GM12872 (cell line): ENCODE measurements around the gene TMPRSS6.

ENCODE experiments used
- CTCF ChIP-seq: IDR thresholded peaks from 3 replicates; pipeline ENCODE4 v1.5.1; 2011; ENCODE audit warnings: low read depth, mild to moderate bottlenecking, low read length, moderate library complexity; ENCODE audit not compliant: insufficient read depth

Gene TMPRSS6

DNA sequence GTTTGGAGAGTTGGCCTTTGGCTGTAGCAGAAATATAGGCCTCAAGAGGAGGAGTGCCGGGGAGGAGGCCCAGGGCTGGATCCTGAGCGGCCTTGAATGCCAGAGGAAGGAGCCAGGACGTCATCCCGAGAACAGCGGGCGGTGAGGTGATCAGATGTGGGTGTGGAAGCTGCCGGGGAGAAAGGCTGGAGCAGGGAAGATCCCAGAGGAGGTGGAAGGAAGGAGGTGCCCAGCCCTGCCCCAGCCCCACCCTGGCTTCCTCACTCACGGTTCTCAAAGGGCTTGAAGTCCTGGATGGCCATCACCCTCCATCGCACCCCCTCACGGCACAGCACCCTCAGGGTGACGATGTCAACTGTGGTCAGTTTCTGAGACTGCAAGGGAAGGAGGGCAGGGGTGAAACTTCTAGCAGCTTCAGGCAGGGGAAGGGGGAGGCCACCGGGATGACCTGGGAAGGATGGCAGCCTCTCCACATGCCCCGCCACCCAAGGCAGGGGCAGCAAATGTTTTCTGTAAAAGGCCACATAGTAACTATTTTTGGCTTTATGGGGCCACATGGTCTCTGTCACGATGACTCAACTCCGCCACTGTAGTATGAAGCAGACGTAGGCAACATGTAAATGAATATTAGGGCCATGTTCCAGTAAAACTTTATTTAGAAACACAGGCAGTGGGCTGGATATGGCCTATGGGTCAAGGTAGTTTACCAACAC, 29.5 kb upstream of the TMPRSS6 start:
- no peak for TF ChIP-seq CTCF

DNA sequence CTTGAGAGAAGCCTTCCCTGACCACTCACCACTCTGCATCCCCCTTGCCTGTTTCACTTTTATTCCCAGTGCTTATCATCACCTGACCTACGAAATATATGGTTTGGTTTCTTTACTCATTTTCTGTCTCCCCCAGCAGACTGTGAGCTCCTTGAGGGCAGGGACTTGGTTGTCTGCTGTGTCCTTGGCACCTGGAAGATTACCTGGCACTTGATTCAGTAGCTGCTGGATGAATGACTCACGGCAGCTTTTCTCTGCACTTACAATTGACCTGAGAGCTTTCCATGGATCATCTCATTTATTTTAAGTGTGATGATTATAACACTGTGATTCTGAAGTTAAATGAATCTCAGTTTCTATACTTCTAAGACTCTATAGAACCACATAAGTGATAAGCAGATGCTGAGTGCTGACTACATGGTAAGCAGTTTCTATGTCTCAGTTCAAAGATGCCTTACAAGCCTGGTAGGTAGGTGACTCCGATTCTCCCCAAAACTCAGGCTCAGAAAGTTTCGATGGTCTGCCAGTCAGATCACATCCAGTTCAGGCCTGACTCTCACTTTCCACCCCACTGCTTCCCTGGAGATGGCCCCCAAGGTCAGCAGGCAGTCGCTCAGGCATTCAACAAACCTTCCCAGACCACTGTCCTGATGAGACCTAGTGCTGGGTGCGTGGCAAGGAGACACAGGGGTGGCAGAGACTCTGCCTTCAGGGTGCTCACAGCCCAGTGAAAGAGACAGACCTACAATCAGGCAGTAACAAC, 28.6 kb upstream of the TMPRSS6 start:
- TF ChIP-seq CTCF: no peak

- TF ChIP-seq CTCF: no peak
Observed at GRCh38 chr22:37137131-37137530, 27.6 kb upstream of the TMPRSS6 start.

GRCh38 chr22:37135023-37135422, 25.5 kb upstream of the TMPRSS6 start:
- no peak for TF ChIP-seq CTCF

DNA sequence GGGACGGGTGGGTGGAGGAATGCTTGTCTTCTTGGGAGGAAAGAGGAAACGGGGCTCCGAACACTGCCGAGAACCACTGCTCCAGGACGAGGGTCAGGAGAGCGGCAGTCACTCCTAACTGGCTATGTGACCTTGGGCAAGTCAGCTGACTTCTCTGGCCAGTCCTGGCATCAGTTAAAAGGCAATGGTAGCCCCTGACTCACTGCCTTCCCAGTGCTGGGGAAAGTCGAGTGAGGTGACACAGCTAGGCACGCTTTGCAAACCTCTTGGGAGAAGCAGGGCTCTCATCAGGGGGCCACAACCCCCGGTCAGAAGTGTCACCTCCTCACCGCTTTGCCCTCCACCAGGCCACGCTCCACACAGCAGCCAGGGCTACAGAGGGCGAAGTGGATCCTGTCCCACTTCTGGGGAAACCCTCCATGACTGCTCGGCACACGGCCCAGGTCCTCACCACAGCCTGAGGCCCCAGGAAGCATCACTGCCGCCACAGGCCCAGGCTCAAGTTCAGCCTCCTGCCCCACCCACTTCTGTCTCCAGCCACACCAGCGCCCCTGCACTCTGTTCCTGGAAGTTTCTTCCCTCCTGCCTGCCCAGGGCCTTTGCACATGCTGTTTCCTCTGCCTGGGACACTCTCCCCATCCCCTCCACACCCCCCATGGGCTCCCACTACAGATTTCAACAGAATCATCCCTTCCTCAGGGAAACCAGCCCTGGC, 23.9 kb upstream of the TMPRSS6 start:
- no peak for TF ChIP-seq CTCF

- TF ChIP-seq CTCF: no peak
Observed at GRCh38 chr22:37132773-37133172, 23.3 kb upstream of the TMPRSS6 start.

DNA sequence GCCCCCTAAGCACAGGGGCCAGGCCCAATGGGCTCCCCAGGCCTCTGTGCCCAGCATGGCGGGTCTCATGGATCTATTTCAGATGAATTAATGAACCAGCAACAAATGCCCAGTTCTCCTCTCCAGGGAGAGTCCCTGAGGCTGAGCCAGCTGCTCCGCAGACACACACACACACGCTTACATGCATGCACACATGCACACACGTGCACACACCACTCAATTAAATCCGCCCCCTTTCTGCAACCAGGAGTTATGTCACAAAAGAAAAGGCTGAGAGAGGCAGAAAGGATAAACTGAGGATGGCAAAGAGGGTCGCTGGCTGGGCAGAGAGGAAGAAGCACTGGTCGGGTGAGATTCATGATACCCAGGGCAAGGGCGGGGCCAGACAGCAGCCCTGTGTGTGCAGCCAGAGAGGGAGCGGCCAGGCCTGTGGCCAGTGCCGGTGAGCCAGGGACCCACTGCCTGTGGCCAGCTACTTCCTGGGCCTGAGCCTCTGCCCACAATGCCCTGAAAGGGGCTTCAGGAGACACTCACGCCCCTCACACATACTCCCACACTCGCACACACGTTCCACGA, 20.4 kb upstream of the TMPRSS6 start:
- no peak for TF ChIP-seq CTCF
